Activated B cell treated with CpG ODN at 0.5 μM for 24 hours (primary cell): ENCODE measurements around the gene ATG9A. TPM values are rescaled to one million over a fixed set of nuclear protein-coding genes. Genes with fewer than 3 reads are reported as not detected.

Source experiments
- ATAC-seq: fragments of 200-7000 bp; cut with Tn5 transposase; one replicate; pipeline ENCODE4 v1.10.0; 2021; ENCODE audit warnings: low read depth, mild to moderate bottlenecking, moderate library complexity
- CTCF ChIA-PET: fragments of 350-600 bp; sonication (Branson Sonifier 250); formaldehyde crosslinking; loops from one replicate; lab custom pipeline; 2021; ENCODE audit warnings: antibody characterized with exemption; lab: Charles Lee
- POLR2A ChIA-PET: fragments of 350-600 bp; sonication (Branson Sonifier 250); formaldehyde crosslinking; loops from one replicate; lab custom pipeline; 2021; ENCODE audit warnings: antibody characterized with exemption; lab: Charles Lee
- DNase-seq: peaks from one replicate; pipeline ENCODE4 v3.0.0; 2022
- H3K27ac Mint-ChIP-seq: one replicate; pipeline ENCODE4 v1.8.0; 2020; ENCODE audit warnings: mixed read lengths
- H3K27me3 Mint-ChIP-seq: one replicate; pipeline ENCODE4 v1.8.0; 2021; ENCODE audit warnings: mixed read lengths
- H3K36me3 Mint-ChIP-seq: one replicate; pipeline ENCODE4 v1.8.0; 2021; ENCODE audit warnings: low read depth, mixed read lengths
- H3K4me1 Mint-ChIP-seq: one replicate; pipeline ENCODE4 v1.8.0; 2021; ENCODE audit warnings: mixed read lengths
- H3K4me3 Mint-ChIP-seq: one replicate; pipeline ENCODE4 v1.8.0; 2020; ENCODE audit warnings: mild to moderate bottlenecking, mixed read lengths
- H3K9me3 Mint-ChIP-seq: one replicate; pipeline ENCODE4 v1.8.0; 2020; ENCODE audit warnings: mixed read lengths
- intact Hi-C: fragments of 100-400 bp; cut with micrococcal nuclease; formaldehyde crosslinking; loops from one replicate; pipeline ENCODE4 v1.15.1; 2024
- total RNA-seq: library from RNA; stranded (reverse); gene quantifications from 2 replicates; pipeline ENCODE4 v1.2.3, GENCODE V29; 2022
- TF ChIP-seq, protein P1 (sequence below): fragments of 200-600 bp; IDR thresholded peaks from one replicate; pipeline ENCODE4 v1.8.0; 2022; ENCODE audit warnings: antibody characterized with exemption, mild to moderate bottlenecking

Gene ATG9A
- total RNA-seq, 1 donor from 2014 or later, result 38.3 TPM

DNA sequence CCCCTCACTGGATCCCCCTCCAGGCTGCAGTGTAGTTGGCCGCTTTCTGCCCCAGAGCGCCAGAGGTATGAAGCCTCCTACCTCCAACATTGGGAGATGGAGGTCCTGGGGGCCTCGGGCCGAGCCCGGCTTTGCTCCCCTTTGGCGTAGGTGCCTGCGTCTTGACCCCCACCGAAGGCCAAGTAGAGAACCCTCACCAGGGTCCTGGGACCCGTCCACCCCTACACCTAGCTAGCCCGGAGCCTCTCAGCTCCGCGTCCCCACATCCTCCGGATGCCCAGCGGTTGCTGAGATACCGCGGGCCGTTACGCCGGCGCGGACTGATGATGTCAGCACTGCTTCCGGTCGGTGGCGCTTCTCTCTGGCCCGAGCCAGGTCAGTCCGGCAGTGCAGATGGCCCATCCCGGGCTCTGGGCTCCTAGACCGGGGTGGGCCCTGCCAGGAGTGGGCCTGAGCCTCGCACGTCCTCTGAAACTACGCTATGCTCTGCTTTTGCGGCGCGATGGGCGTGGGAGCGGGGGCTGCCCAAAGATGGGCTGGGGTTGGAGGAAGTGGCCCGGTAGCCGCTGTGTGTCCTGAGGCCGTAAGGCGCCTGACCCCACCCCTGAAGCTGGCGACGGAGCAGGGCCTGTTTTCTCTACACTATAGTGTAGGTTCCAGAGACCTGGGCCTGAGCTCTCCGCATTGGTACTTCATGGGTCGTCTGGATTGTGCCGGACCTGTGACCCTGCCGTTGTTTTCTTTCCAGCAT is 15.9 kb upstream of the ATG9A start, which contains the start of the genes GLB1L and STK16:
GLB1L (minus strand) TSS at position 297 of the 751 bp plus-strand sequence. CDS start 1,871 bp downstream, outside the sequence.
STK16 (plus strand) TSS at position 332 of the 751 bp plus-strand sequence. CDS start 521 bp downstream, outside the sequence.
- ChIA-PET POLR2A (interaction anchor here (0.7 to 12.0 kb wide), 16 partner anchors 9 to 349 kb away, joined by 3 to 287 read pairs (median 7); partner anchors contain the start of genes ABCB6, ANKZF1, ATG9A and CNPPD1), CTCF (interaction anchor here (1.1 to 3.9 kb wide), 8 partner anchors 9 to 74 kb away, joined by 3 to 27 read pairs (median 5); partner anchors contain the start of genes ANKZF1, ATG9A, DNAJB2 and TUBA4A)
- H3K9me3 Mint-ChIP-seq, result no peaks in the 10 kb centered on the region
- intact Hi-C loops, result loop anchor here (1.0 to 2.0 kb wide), 8 partner anchors 8 to 1027 kb away; partner anchors contain the start of genes ANKZF1, ATG9A, DNAJB2 and NHEJ1
- ATAC-seq, result peak; percentile 64
- H3K27ac Mint-ChIP-seq, result peak within 1 kb of the TSS; percentile 98
- H3K27me3 Mint-ChIP-seq, result no peaks in the 10 kb centered on the region
- TF ChIP-seq, protein P1, sequence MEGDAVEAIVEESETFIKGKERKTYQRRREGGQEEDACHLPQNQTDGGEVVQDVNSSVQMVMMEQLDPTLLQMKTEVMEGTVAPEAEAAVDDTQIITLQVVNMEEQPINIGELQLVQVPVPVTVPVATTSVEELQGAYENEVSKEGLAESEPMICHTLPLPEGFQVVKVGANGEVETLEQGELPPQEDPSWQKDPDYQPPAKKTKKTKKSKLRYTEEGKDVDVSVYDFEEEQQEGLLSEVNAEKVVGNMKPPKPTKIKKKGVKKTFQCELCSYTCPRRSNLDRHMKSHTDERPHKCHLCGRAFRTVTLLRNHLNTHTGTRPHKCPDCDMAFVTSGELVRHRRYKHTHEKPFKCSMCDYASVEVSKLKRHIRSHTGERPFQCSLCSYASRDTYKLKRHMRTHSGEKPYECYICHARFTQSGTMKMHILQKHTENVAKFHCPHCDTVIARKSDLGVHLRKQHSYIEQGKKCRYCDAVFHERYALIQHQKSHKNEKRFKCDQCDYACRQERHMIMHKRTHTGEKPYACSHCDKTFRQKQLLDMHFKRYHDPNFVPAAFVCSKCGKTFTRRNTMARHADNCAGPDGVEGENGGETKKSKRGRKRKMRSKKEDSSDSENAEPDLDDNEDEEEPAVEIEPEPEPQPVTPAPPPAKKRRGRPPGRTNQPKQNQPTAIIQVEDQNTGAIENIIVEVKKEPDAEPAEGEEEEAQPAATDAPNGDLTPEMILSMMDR, result no peak
- peak; percentile 95 for DNase-seq
- H3K36me3 Mint-ChIP-seq, result peaks cover 27% of the 10 kb centered on the region
- peaks cover 57% of the 10 kb centered on the region for H3K4me1 Mint-ChIP-seq
- peak within 1 kb of the TSS; percentile 90 for H3K4me3 Mint-ChIP-seq

DNA sequence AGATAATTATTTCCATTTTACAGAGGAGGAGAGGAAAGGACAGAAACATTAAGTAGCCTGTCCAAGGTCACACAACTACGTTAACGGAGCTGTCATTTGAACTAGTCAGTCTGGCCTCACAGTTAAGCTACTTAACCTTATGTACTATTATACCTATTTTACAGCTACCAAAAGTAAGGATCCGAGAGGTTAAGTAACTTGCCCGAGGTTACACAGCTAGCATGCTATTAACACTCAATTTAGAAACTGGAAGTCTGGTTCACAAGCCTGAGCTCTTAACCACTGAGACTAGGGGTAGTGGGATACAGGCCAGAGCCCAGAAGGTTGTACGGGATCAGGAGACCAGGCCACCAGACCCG is 15.3 kb upstream of the ATG9A start:
- Mint-ChIP-seq H3K36me3 (peaks cover 22% of the 10 kb centered on the region), H3K4me3 (peak overlapping the region; percentile 90), H3K27me3 (no peaks in the 10 kb centered on the region), H3K9me3 (no peaks in the 10 kb centered on the region), H3K27ac (peak overlapping the region; percentile 98), H3K4me1 (peaks cover 51% of the 10 kb centered on the region)
- no peak for DNase-seq
- TF ChIP-seq, protein P1, result no peak
- CTCF ChIA-PET, result interaction anchor here (1.1 to 3.9 kb wide), 8 partner anchors 10 to 73 kb away, joined by 3 to 27 read pairs (median 5); partner anchors contain the start of genes ANKZF1, ATG9A, DNAJB2 and TUBA4A
- intact Hi-C loops, result loop anchor here (1.0 to 2.0 kb wide), 8 partner anchors 9 to 1026 kb away; partner anchors contain the start of genes ANKZF1, ATG9A, DNAJB2 and NHEJ1
- POLR2A ChIA-PET, result interaction anchor here (0.6 to 12.0 kb wide), 15 partner anchors 8 to 364 kb away, joined by 3 to 287 read pairs (median 9); partner anchors contain the start of genes ABCB6, ANKZF1, ATG9A and CNPPD1
- ATAC-seq, result no peak

DNA sequence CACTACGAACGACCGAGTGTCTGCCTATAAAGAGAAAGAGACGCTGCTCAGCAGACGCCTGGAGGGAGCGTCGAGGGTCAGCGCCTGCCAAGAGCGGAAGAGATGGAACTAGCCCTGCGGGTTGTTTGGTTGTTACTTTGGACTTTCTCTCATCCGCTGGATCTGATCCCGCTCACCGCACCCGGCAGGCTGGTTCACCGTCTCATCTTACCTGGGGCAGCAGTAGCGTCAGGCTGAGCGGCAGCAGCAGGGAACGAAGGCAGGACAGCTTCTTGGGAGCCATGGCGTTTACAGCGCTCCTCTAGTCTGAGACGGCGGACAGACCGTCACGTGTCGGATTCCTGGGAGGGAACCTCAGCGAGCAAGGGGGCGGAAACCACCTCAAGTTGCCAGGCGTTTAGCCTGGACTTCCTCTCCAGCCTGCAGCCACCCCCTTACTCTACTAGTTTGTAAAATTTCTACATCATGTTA is 13.9 kb upstream of the ATG9A start:
- CTCF ChIA-PET, result interaction anchor here (3.9 kb wide), 1 partner anchor 52 kb away, joined by 27 read pairs; no protein-coding TSS in a partner anchor
- POLR2A ChIA-PET, result interaction anchor here (0.6 to 12.0 kb wide), 3 partner anchors 11 to 969 kb away, joined by 3 to 287 read pairs (median 91); partner anchors contain the start of genes ANKZF1, ATG9A, TUBA4A and TUBA4B
- Mint-ChIP-seq H3K27ac (peak overlapping the region; percentile 50), H3K9me3 (no peaks in the 10 kb centered on the region), H3K4me3 (peak overlapping the region; percentile 63), H3K27me3 (no peaks in the 10 kb centered on the region), H3K4me1 (peaks cover 37% of the 10 kb centered on the region), H3K36me3 (peaks cover 10% of the 10 kb centered on the region)
- TF ChIP-seq, protein P1, result no peak
- ATAC-seq (no peak), DNase-seq (no peak)
- intact Hi-C loops, result no loop called here

DNA sequence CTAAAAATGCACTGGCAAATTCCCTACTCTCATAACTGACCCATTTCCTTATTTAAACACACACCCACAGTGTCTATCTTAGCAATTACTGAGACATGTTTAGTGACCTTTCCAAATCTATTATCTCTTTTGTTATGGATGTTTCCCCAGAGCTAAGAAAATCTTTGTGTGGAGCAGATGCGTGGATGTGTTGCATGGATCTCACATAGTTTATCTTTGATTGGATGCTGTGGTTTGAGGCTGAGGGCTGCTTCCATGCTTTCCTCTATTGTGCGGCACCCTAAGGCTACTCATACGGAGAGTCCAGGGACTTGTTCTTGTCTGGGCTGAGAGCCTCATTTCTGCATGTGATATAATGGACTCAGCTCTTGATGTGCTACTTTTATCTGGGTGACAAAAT is 4.9 kb upstream of the ATG9A start:
- H3K27me3 Mint-ChIP-seq, result no peaks in the 10 kb centered on the region
- intact Hi-C loops, result no loop called here
- DNase-seq, result no peak
- no peak overlapping the region for H3K27ac Mint-ChIP-seq
- TF ChIP-seq, protein P1, result no peak
- CTCF ChIA-PET, result no interaction called here
- H3K4me3 Mint-ChIP-seq, result no peak overlapping the region
- ATAC-seq, result no peak
- POLR2A ChIA-PET, result interaction anchor here (0.6 to 2.2 kb wide), 4 partner anchors 11 to 56 kb away, joined by 3 to 10 read pairs (median 4); partner anchors contain the start of genes GLB1L, STK16 and TUBA4B
- H3K36me3 Mint-ChIP-seq, result peaks cover 77% of the 10 kb centered on the region
- H3K4me1 Mint-ChIP-seq, result peaks cover 22% of the 10 kb centered on the region
- H3K9me3 Mint-ChIP-seq, result no peaks in the 10 kb centered on the region
